Dermis microvascular lymphatic vessel endothelial cell (primary cell): ENCODE results near the gene SLC26A5. TPM values are rescaled to one million over a fixed set of nuclear protein-coding genes. Genes with fewer than 3 reads are reported as not detected.

Experiments used
- DNase-seq, 2 donors: peaks; one replicate each; pipeline versions ENCODE4 v3.0.0 to v3.0.0-alpha.2; 2010; ENCODE audit warnings: low read depth in 2 of 2
- total RNA-seq: library from RNA; depleted of rRNA; stranded (reverse); fragments of >200 nt; gene quantifications from 2 replicates; pipeline ENCODE4 v1.2.1, GENCODE V29; 2014

The SLC26A5 gene
- total RNA-seq, 1 donor from 2014 or later = 0.64 TPM

GRCh38 chr7:103347507-103348267 lies 98.3 kb downstream of the SLC26A5 start, which contains the start of gene PSMC2:
TSS of gene PSMC2 (plus strand) at chr7:103347643. CDS start at chr7:103347712, 69 bp downstream.
- DNase-seq = peak; percentile 87

- no peak for DNase-seq
Measured at GRCh38 chr7:103346396-103346795, 99.6 kb downstream of the SLC26A5 start.

- DNase-seq = peak; percentile 80 to 93
Measured at GRCh38 chr7:103344453-103345149, 101.4 kb downstream of the SLC26A5 start, which contains the start of gene DNAJC2. TSS of gene DNAJC2 (minus strand) at chr7:103344767. CDS start at chr7:103344622, 145 bp downstream.

GRCh38 chr7:103343758-103344452 lies 102.1 kb downstream of the SLC26A5 start:
- peak in 1 of 2 donors; percentile 53 for DNase-seq

- no peak for DNase-seq
Measured at GRCh38 chr7:103343332-103343731, 102.7 kb downstream of the SLC26A5 start.

- DNase-seq = no peak
Measured at GRCh38 chr7:103341466-103341865, 104.5 kb downstream of the SLC26A5 start.

- no peak for DNase-seq
Measured at GRCh38 chr7:103338864-103339263, 107.1 kb downstream of the SLC26A5 start.

- no peak for DNase-seq
Measured at GRCh38 chr7:103336761-103337160, 109.2 kb downstream of the SLC26A5 start.

- no peak for DNase-seq
Measured at GRCh38 chr7:103325744-103326143, 120.3 kb downstream of the SLC26A5 start.

Other genes with a start within 250 kb of the SLC26A5 start
- gene PMPCB, start 148.8 kb downstream of the SLC26A5 start, total RNA-seq = 35.7 and 41.2 TPM in 2 replicates
- 10.6 and 11.3 TPM in 2 replicates for gene DNAJC2, start 101.4 kb downstream of the SLC26A5 start, total RNA-seq
- 159 and 166 TPM in 2 replicates for gene PSMC2, start 98.6 kb downstream of the SLC26A5 start, total RNA-seq